ENCODE data around the gene SLC23A2. TPM values are rescaled to one million over a fixed set of nuclear protein-coding genes. Genes with fewer than 3 reads are reported as not detected.
"Not testable (repeated sequence)": the region's sequence is repeated elsewhere in the genome, so short reads cannot be mapped to it uniquely, and the experiment has no call there.

The SLC23A2 gene
- total RNA-seq, 2 experiments from 2014 or later = 16.7 to 17.6 TPM

- DNase-seq (no peak), ATAC-seq (no peak)
- Mint-ChIP-seq H3K27ac (peak overlapping the region; percentile 33), H3K4me1 (no peaks in the 10 kb centered on the region), H3K4me3 (no peak overlapping the region), H3K9me3 (ENCODE audit: low read depth) (no peaks in the 10 kb centered on the region), H3K27me3 (no peaks in the 10 kb centered on the region), H3K36me3 (ENCODE audit: low read depth) (peaks cover 25% of the 10 kb centered on the region)
- intact Hi-C loops (cut with DNase I, micrococcal nuclease) = no loop called here
- ChIA-PET CTCF (no interaction called here), POLR2A (no interaction called here)
Measured at GRCh38 chr20:4883546-4883945, 117.8 kb downstream of the SLC23A2 start.

GRCh38 chr20:4883051-4883450 lies 118.3 kb downstream of the SLC23A2 start:
- intact Hi-C loops (cut with DNase I, micrococcal nuclease) = no loop called here
- Mint-ChIP-seq H3K4me3 (no peak overlapping the region), H3K27ac (no peak overlapping the region), H3K4me1 (no peaks in the 10 kb centered on the region), H3K27me3 (no peaks in the 10 kb centered on the region), H3K9me3 (ENCODE audit: low read depth) (no peaks in the 10 kb centered on the region), H3K36me3 (ENCODE audit: low read depth) (peaks cover 25% of the 10 kb centered on the region)
- DNase-seq = no peak
- POLR2A ChIA-PET = no interaction called here
- CTCF ChIA-PET = interaction anchor here (0.6 kb wide), 1 partner anchor 807 kb away, joined by 3 read pairs; no protein-coding TSS in a partner anchor
- ATAC-seq = no peak

- H3K27ac Mint-ChIP-seq = no peak overlapping the region
- H3K27me3 Mint-ChIP-seq = no peaks in the 10 kb centered on the region
- peaks cover 25% of the 10 kb centered on the region for H3K36me3 Mint-ChIP-seq (ENCODE audit: low read depth)
- no peaks in the 10 kb centered on the region for H3K9me3 Mint-ChIP-seq (ENCODE audit: low read depth)
- intact Hi-C loops (cut with DNase I, micrococcal nuclease) = no loop called here
- ChIA-PET POLR2A (no interaction called here), CTCF (no interaction called here)
- ATAC-seq (no peak), DNase-seq (no peak)
- no peaks in the 10 kb centered on the region for H3K4me1 Mint-ChIP-seq
- H3K4me3 Mint-ChIP-seq = no peak overlapping the region
Measured at GRCh38 chr20:4881006-4881730, 120.1 kb downstream of the SLC23A2 start.

- Mint-ChIP-seq H3K4me3 (no peak overlapping the region), H3K36me3 (ENCODE audit: low read depth) (peaks cover 25% of the 10 kb centered on the region), H3K27me3 (no peaks in the 10 kb centered on the region), H3K27ac (no peak overlapping the region), H3K9me3 (ENCODE audit: low read depth) (no peaks in the 10 kb centered on the region), H3K4me1 (no peaks in the 10 kb centered on the region)
- POLR2A ChIA-PET = no interaction called here
- ATAC-seq (no peak), DNase-seq (no peak)
- CTCF ChIA-PET = no interaction called here
- intact Hi-C loops (cut with DNase I, micrococcal nuclease) = no loop called here
Measured at GRCh38 chr20:4880051-4880450, 121.3 kb downstream of the SLC23A2 start.

- DNase-seq; POLR2A ChIA-PET; H3K9me3 Mint-ChIP-seq (ENCODE audit: low read depth); ATAC-seq; H3K4me3 Mint-ChIP-seq; H3K27me3 Mint-ChIP-seq; H3K4me1 Mint-ChIP-seq; H3K27ac Mint-ChIP-seq; intact Hi-C loops (cut with DNase I, micrococcal nuclease): not testable (repeated sequence)
- CTCF ChIA-PET = interaction anchor here (0.5 to 1.5 kb wide), 2 partner anchors 58 to 223 kb away, joined by 3 to 4 read pairs; no protein-coding TSS in a partner anchor
- peaks cover 26% of the 10 kb centered on the region for H3K36me3 Mint-ChIP-seq (ENCODE audit: low read depth)
Measured at GRCh38 chr20:4878099-4878498, 123.2 kb downstream of the SLC23A2 start.

GRCh38 chr20:4876731-4877130 lies 124.6 kb downstream of the SLC23A2 start:
- DNase-seq (no peak), ATAC-seq (no peak)
- Mint-ChIP-seq H3K27ac (no peak overlapping the region), H3K27me3 (no peaks in the 10 kb centered on the region), H3K9me3 (ENCODE audit: low read depth) (no peaks in the 10 kb centered on the region), H3K4me3 (no peak overlapping the region), H3K4me1 (no peaks in the 10 kb centered on the region), H3K36me3 (ENCODE audit: low read depth) (peaks cover 29% of the 10 kb centered on the region)
- ChIA-PET POLR2A (no interaction called here), CTCF (no interaction called here)
- intact Hi-C loops (cut with DNase I, micrococcal nuclease) = no loop called here

GRCh38 chr20:4876301-4876700 lies 125.0 kb downstream of the SLC23A2 start:
- Mint-ChIP-seq H3K4me1 (no peaks in the 10 kb centered on the region), H3K4me3 (no peak overlapping the region), H3K27me3 (no peaks in the 10 kb centered on the region), H3K9me3 (ENCODE audit: low read depth) (no peaks in the 10 kb centered on the region), H3K27ac (peak overlapping the region; percentile 31), H3K36me3 (ENCODE audit: low read depth) (peaks cover 29% of the 10 kb centered on the region)
- no peak for ATAC-seq
- ChIA-PET POLR2A (no interaction called here), CTCF (no interaction called here)
- intact Hi-C loops (cut with DNase I, micrococcal nuclease) = no loop called here
- no peak for DNase-seq

- POLR2A ChIA-PET = no interaction called here
Measured at GRCh38 chr20:4875578-4876067, 125.7 kb downstream of the SLC23A2 start.

GRCh38 chr20:4873396-4873795 lies 127.9 kb downstream of the SLC23A2 start:
- ATAC-seq = no peak
- DNase-seq = no peak
- no peaks in the 10 kb centered on the region for H3K9me3 Mint-ChIP-seq (ENCODE audit: low read depth)
- no peaks in the 10 kb centered on the region for H3K27me3 Mint-ChIP-seq
- intact Hi-C loops (cut with DNase I, micrococcal nuclease) = no loop called here
- peaks cover 11% of the 10 kb centered on the region for H3K4me1 Mint-ChIP-seq
- POLR2A ChIA-PET = no interaction called here
- no peak overlapping the region for H3K27ac Mint-ChIP-seq
- H3K4me3 Mint-ChIP-seq = no peak overlapping the region
- CTCF ChIA-PET = no interaction called here
- H3K36me3 Mint-ChIP-seq (ENCODE audit: low read depth) = peaks cover 19% of the 10 kb centered on the region

More at GRCh38 chr20:4875578-4876067, 125.7 kb downstream of the SLC23A2 start:
- peaks cover 24% of the 10 kb centered on the region for H3K36me3 Mint-ChIP-seq (ENCODE audit: low read depth)
- no peak overlapping the region for H3K4me3 Mint-ChIP-seq
- CTCF ChIA-PET = no interaction called here
- no peaks in the 10 kb centered on the region for H3K9me3 Mint-ChIP-seq (ENCODE audit: low read depth)
- no peaks in the 10 kb centered on the region for H3K27me3 Mint-ChIP-seq
- H3K4me1 Mint-ChIP-seq = no peaks in the 10 kb centered on the region
- intact Hi-C loops (cut with DNase I, micrococcal nuclease) = no loop called here
- H3K27ac Mint-ChIP-seq = no peak overlapping the region
- no peak for DNase-seq
- ATAC-seq = no peak

GRCh38 chr20:4871486-4871885 lies 129.8 kb downstream of the SLC23A2 start:
- Mint-ChIP-seq H3K27me3 (no peaks in the 10 kb centered on the region), H3K27ac (no peak overlapping the region), H3K4me1 (peaks cover 11% of the 10 kb centered on the region), H3K9me3 (ENCODE audit: low read depth) (no peaks in the 10 kb centered on the region), H3K36me3 (ENCODE audit: low read depth) (peaks cover 29% of the 10 kb centered on the region), H3K4me3 (no peak overlapping the region)
- intact Hi-C loops (cut with DNase I, micrococcal nuclease) = no loop called here
- no peak for ATAC-seq
- DNase-seq = no peak
- CTCF ChIA-PET = interaction anchor here (0.7 kb wide), 1 partner anchor 431 kb away, joined by 3 read pairs; no protein-coding TSS in a partner anchor
- POLR2A ChIA-PET = interaction anchor here (0.7 kb wide), 1 partner anchor 89 kb away, joined by 5 read pairs; no protein-coding TSS in a partner anchor

GRCh38 chr20:4870906-4871305 lies 130.4 kb downstream of the SLC23A2 start:
- H3K36me3 Mint-ChIP-seq (ENCODE audit: low read depth) = peaks cover 29% of the 10 kb centered on the region
- DNase-seq = no peak
- H3K27me3 Mint-ChIP-seq = no peaks in the 10 kb centered on the region
- H3K9me3 Mint-ChIP-seq (ENCODE audit: low read depth) = no peaks in the 10 kb centered on the region
- no peak for ATAC-seq
- ChIA-PET CTCF (interaction anchor here (0.7 kb wide), 1 partner anchor 432 kb away, joined by 3 read pairs; no protein-coding TSS in a partner anchor), POLR2A (no interaction called here)
- peak overlapping the region; percentile 19 for H3K27ac Mint-ChIP-seq
- H3K4me1 Mint-ChIP-seq = peaks cover 11% of the 10 kb centered on the region
- no peak overlapping the region for H3K4me3 Mint-ChIP-seq
- intact Hi-C loops (cut with DNase I, micrococcal nuclease) = no loop called here

Data from activated CD4-positive, alpha-beta T cell treated with anti-CD3 and anti-CD28 coated beads for 36 hours (primary cell).